SK-N-SH (cell line): Measurements from ENCODE around the gene ECI1. TPM values are rescaled to one million over a fixed set of nuclear protein-coding genes. Genes with fewer than 3 reads are reported as not detected.

Experiments
- CTCF ChIA-PET: fragments of 300-600, 350-600 bp; formaldehyde crosslinking; extraction: SDS; loops from one replicate; lab custom pipeline; 2021; lab: Yijun Ruan, JAX
- POLR2A ChIA-PET: fragments of 350-600 bp; sonication (Branson Sonifier 250); formaldehyde crosslinking; extraction: SDS; loops from one replicate; lab custom pipeline; 2020; ENCODE audit warnings: antibody characterized with exemption, inconsistent platforms; lab: Yijun Ruan, JAX
- DNase-seq: peaks from one replicate; pipeline ENCODE4 v3.0.0; 2012
- H2AFZ ChIP-seq: fragments of 200-600 bp; sonication (generic); 2 replicates; pipeline ENCODE4 v1.8.1; 2016; ENCODE audit warnings: antibody characterized with exemption, mild to moderate bottlenecking, low read depth
- H3F3A ChIP-seq: fragments of 200-600 bp; sonication (generic); replicated peaks from 2 replicates; pipeline ENCODE3; 2016; ENCODE audit warnings: antibody characterized with exemption, mild to moderate bottlenecking; ENCODE audit not compliant: insufficient read depth
- H3K27ac ChIP-seq, 2 experiments: fragments of 200-500 bp in 1 of 2; fragments of 200-600 bp in 1 of 2; sonication (Bioruptor generic) in 1 of 2; sonication (generic), shearing (Covaris generic) in 1 of 2; 2 replicates each; pipeline versions ENCODE4 v1.5.1 to v1.6.1; 2014 to 2016; ENCODE audit warnings: low read depth in 2 of 2, inconsistent platforms in 1 of 2, low read length in 1 of 2, mild to moderate bottlenecking in 1 of 2, mixed read lengths in 1 of 2
- H3K27me3 ChIP-seq: fragments of 200-600 bp; sonication (generic), shearing (Covaris generic); 2 replicates; pipeline ENCODE4 v1.6.1; 2016; ENCODE audit warnings: mixed run types; ENCODE audit not compliant: insufficient read depth
- H3K36me3 ChIP-seq, 2 experiments: fragments of 200-500 bp in 1 of 2; fragments of 200-600 bp in 1 of 2; sonication (Bioruptor generic) in 1 of 2; sonication (generic) in 1 of 2; replicated peaks in 1 of 2; 2 replicates each; pipeline versions ENCODE3 to v1.5.1; 2014 to 2016; ENCODE audit warnings: low read length in 1 of 2, mild to moderate bottlenecking in 1 of 2; ENCODE audit not compliant: insufficient read depth in 2 of 2, control insufficient read depth in 1 of 2
- H3K4me1 ChIP-seq, 2 experiments: fragments of 200-500 bp in 1 of 2; fragments of 200-600 bp in 1 of 2; sonication (Bioruptor generic) in 1 of 2; sonication (generic), shearing (Covaris generic) in 1 of 2; 2 replicates each; pipeline versions ENCODE4 v1.5.1 to v1.6.1; 2014 to 2016; ENCODE audit warnings: low read depth in 1 of 2, low read length in 1 of 2, mixed run types in 1 of 2; ENCODE audit not compliant: insufficient read depth in 2 of 2, control insufficient read depth in 1 of 2
- H3K4me2 ChIP-seq: fragments of 200-600 bp; sonication (generic), shearing (Covaris generic); 2 replicates; pipeline ENCODE4 v1.6.1; 2017; ENCODE audit warnings: mixed run types
- H3K4me3 ChIP-seq, 2 experiments: fragments of 200-500 bp in 1 of 2; fragments of 200-600 bp in 1 of 2; sonication (Bioruptor generic) in 1 of 2; sonication (generic), shearing (Covaris generic) in 1 of 2; 2 replicates each; pipeline versions ENCODE4 v1.5.1 to v1.8.1; 2014 to 2016; ENCODE audit warnings: low read depth in 2 of 2, inconsistent platforms in 1 of 2, low read length in 1 of 2, mild to moderate bottlenecking in 1 of 2, mixed read lengths in 1 of 2, moderate library complexity in 1 of 2
- H3K79me2 ChIP-seq: fragments of 200-600 bp; sonication (generic); 2 replicates; pipeline ENCODE4 v1.8.1; 2017; ENCODE audit warnings: mild to moderate bottlenecking; ENCODE audit not compliant: insufficient read depth
- H3K9ac ChIP-seq: fragments of 200-600 bp; sonication (generic); 2 replicates; pipeline ENCODE4 v1.6.1; 2017; ENCODE audit warnings: mixed run types
- H3K9me2 ChIP-seq: fragments of 200-600 bp; sonication (generic); 2 replicates; pipeline ENCODE4 v1.6.1; 2017; ENCODE audit warnings: mixed run types
- H3K9me3 ChIP-seq: fragments of 200-600 bp; sonication (generic); 2 replicates; pipeline ENCODE4 v1.6.1; 2017; ENCODE audit warnings: mixed run types, mild to moderate bottlenecking, moderate library complexity
- H4K20me1 ChIP-seq: fragments of 200-600 bp; sonication (generic); 2 replicates; pipeline ENCODE4 v1.6.1; 2017; ENCODE audit warnings: mild to moderate bottlenecking, mixed run types; ENCODE audit not compliant: insufficient read depth
- CHD2 ChIP-seq: fragments of 150-350 bp; IDR thresholded peaks from 2 replicates; pipeline ENCODE4 v1.6.1; 2018; ENCODE audit warnings: low read length; ENCODE audit not compliant: partially characterized antibody
- ELF1 ChIP-seq: IDR thresholded peaks from 2 replicates; pipeline ENCODE4 v1.4.0; 2012
- FOSL2 ChIP-seq: IDR thresholded peaks from 2 replicates; pipeline ENCODE4 v1.4.0; 2012; ENCODE audit warnings: low read depth, mild to moderate bottlenecking, moderate library complexity, borderline replicate concordance
- FOXJ3 ChIP-seq: sonication (generic); formaldehyde crosslinking; IDR thresholded peaks from 2 replicates; pipeline ENCODE4 v1.5.1; 2020; ENCODE audit warnings: mild to moderate bottlenecking, missing genetic modification reagents
- JUND ChIP-seq: IDR thresholded peaks from 2 replicates; pipeline ENCODE4 v1.4.0; 2012
- NRF1 ChIP-seq: IDR thresholded peaks from 2 replicates; pipeline ENCODE4 v1.6.1; 2012; ENCODE audit warnings: low read depth, mild to moderate bottlenecking, low read length
- RAD21 ChIP-seq: IDR thresholded peaks from 2 replicates; pipeline ENCODE4 v1.6.1; 2012; ENCODE audit warnings: mild to moderate bottlenecking, low read length
- RCOR1 ChIP-seq: fragments of 150-350 bp; IDR thresholded peaks from 2 replicates; pipeline ENCODE4 v1.6.1; 2017; ENCODE audit warnings: antibody characterized with exemption, low read length
- RFX5 ChIP-seq: IDR thresholded peaks from 2 replicates; pipeline ENCODE4 v1.6.1; 2012; ENCODE audit warnings: mild to moderate bottlenecking, improper control_type of control experiment, low read length
- RXRA ChIP-seq: IDR thresholded peaks from 2 replicates; pipeline ENCODE4 v1.4.0; 2012; ENCODE audit warnings: low read depth, mild to moderate bottlenecking, borderline replicate concordance
- SIN3A ChIP-seq: IDR thresholded peaks from 2 replicates; pipeline ENCODE4 v1.6.1; 2012; ENCODE audit warnings: low read depth, mild to moderate bottlenecking, low read length, moderate library complexity, borderline replicate concordance
- SMC3 ChIP-seq: IDR thresholded peaks from 2 replicates; pipeline ENCODE4 v1.6.1; 2012; ENCODE audit warnings: low read depth, low read length, improper control_type of control experiment
- TEAD4 ChIP-seq: IDR thresholded peaks from 2 replicates; pipeline ENCODE4 v1.4.0; 2012; ENCODE audit warnings: mild to moderate bottlenecking, borderline replicate concordance; ENCODE audit not compliant: insufficient read depth
- USF2 ChIP-seq: fragments of 150-350 bp; IDR thresholded peaks from 2 replicates; pipeline ENCODE4 v1.6.1; 2017; ENCODE audit warnings: antibody characterized with exemption, low read length, low read depth, borderline replicate concordance
- YY1 ChIP-seq: IDR thresholded peaks from 2 replicates; pipeline ENCODE4 v1.4.0; 2012; ENCODE audit warnings: low read depth, mild to moderate bottlenecking
- WGBS: methylation state at CpG from one replicate; pipeline ENCODE4 v1.1.6; 2017; ENCODE audit warnings: low lambda C conversion rate; 5-methylcytosine and 5-hydroxymethylcytosine counted together
- polyA plus RNA-seq, 3 experiments: library from polyadenylated mRNA; depleted of rRNA; stranded (reverse); fragments of >200 nt; gene quantifications; 2 replicates each; pipeline ENCODE4 v1.2.3, GENCODE V29; 2012
- TF ChIP-seq, protein P1 (sequence below): fragments of 200-600 bp; sonication (generic); IDR thresholded peaks from 2 replicates; pipeline ENCODE4 v1.6.1; 2017; ENCODE audit warnings: antibody characterized with exemption, mild to moderate bottlenecking, moderate library complexity

Gene ECI1
- polyA plus RNA-seq, 1 of the 3 experiments (the other 2 are of a cell fraction), result 61.8 TPM

GRCh38 chr16:2194166-2194834 is 57.1 kb downstream of the ECI1 start:
- H3K79me2 ChIP-seq, result no peaks in the 10 kb centered on the region
- H3K27me3 ChIP-seq, result no peaks in the 10 kb centered on the region
- no peak overlapping the region for H3K27ac ChIP-seq
- no peak overlapping the region for H2AFZ ChIP-seq
- no peaks in the 10 kb centered on the region for H3K9me2 ChIP-seq
- DNase-seq, result no peak
- TF ChIP-seq SIN3A, result no peak
- no peak for TF ChIP-seq SMC3
- no peak for TF ChIP-seq FOXJ3 (CRISPR knock-in tag)
- TF ChIP-seq, all 33 proteins: peak for 0
- no peaks in the 10 kb centered on the region for H3F3A ChIP-seq
- H3K4me3 ChIP-seq, result no peak overlapping the region
- peaks cover 0 to 18% of the 10 kb centered on the region in 2 experiments; a peak in 1 of 4 replicates for H3K4me1 ChIP-seq
- CTCF ChIA-PET, result interaction anchor here (0.6 to 3.6 kb wide), 22 partner anchors 10 to 307 kb away, joined by 3 to 33 read pairs (median 4); partner anchors contain the start of genes ABCA3, BRICD5, CCNF and ECI1
- no peak overlapping the region for H3K4me2 ChIP-seq
- WGBS, result 69% methylated on average over 6 of the region's 16 CpGs
- no peaks in the 10 kb centered on the region for H4K20me1 ChIP-seq
- no peaks in the 10 kb centered on the region for H3K9me3 ChIP-seq
- no peak overlapping the region for H3K9ac ChIP-seq
- H3K36me3 ChIP-seq, result no peaks in the 10 kb centered on the region
- POLR2A ChIA-PET, result interaction anchor here (0.8 to 3.3 kb wide), 5 partner anchors 11 to 57 kb away, joined by 3 to 18 read pairs (median 5); partner anchors contain the start of genes ECI1 and TRAF7

- no peaks in the 10 kb centered on the region for H3K9me3 ChIP-seq
- DNase-seq, result no peak
- no peaks in the 10 kb centered on the region for H3K9me2 ChIP-seq
- no peak overlapping the region for H3K27ac ChIP-seq
- peaks cover 0 to 16% of the 10 kb centered on the region in 2 experiments; a peak in 1 of 4 replicates for H3K4me1 ChIP-seq
- no peak overlapping the region for H3K4me3 ChIP-seq
- ChIA-PET CTCF (no interaction called here), POLR2A (no interaction called here)
- no peaks in the 10 kb centered on the region for H3F3A ChIP-seq
- H3K4me2 ChIP-seq, result no peak overlapping the region
- no peaks in the 10 kb centered on the region for H3K27me3 ChIP-seq
- H4K20me1 ChIP-seq, result no peaks in the 10 kb centered on the region
- WGBS, result 74% methylated on average over 3 of the region's 11 CpGs
- H2AFZ ChIP-seq, result no peak overlapping the region
- TF ChIP-seq FOSL2, result no peak
- H3K79me2 ChIP-seq, result no peaks in the 10 kb centered on the region
- H3K36me3 ChIP-seq, result no peaks in the 10 kb centered on the region
- no peak overlapping the region for H3K9ac ChIP-seq
Measured at GRCh38 chr16:2191446-2191706, 60.0 kb downstream of the ECI1 start.

DNA sequence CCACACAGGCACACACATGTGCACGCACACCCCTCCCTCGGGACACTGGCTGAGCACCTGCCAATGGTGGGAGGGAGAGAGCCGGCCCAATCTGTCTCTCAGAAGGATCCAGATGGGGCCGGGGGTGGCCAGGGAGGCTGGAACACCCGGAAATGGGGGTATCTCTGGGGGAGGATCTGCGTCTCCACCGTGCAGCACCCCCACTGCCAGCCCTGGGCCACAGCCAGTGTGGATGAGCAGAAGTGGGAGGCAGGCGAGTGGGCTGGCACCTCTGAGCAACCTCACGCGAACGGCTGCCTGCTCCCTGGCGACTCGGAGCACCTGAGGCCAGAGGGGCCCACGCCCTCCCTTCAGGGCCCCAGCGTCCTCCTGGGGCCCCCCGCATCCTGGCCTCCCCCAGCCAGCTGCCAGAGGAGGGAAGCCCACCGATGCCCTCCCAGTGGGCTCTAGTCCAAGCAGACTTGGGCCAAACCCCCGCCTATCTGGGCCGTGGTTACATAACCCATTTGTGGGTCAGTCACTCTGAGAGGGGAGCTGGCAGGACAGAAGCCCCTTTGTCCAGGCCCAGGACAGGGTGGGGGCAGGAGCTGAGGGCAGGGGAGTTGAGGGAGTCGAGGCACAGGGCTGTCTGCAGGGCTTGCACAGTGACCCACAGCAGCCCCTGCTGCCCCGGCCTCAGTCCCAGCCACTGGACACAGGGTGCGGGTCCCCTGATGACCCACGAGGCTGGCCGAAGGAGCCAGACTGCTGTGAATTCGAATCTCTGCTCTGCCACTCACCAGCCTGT is 60.5 kb downstream of the ECI1 start:
- Histone ChIP-seq H3K27me3 (no peaks in the 10 kb centered on the region), H3K4me2 (no peak overlapping the region), H3K79me2 (no peaks in the 10 kb centered on the region), H4K20me1 (no peaks in the 10 kb centered on the region), H3K9me3 (no peaks in the 10 kb centered on the region), H3K36me3 (no peaks in the 10 kb centered on the region), H3K4me1 (peaks cover 0 to 16% of the 10 kb centered on the region in 2 experiments; a peak in 1 of 4 replicates), H3K27ac (no peak overlapping the region), H3K9ac (no peak overlapping the region), H3K9me2 (no peaks in the 10 kb centered on the region), H3F3A (no peaks in the 10 kb centered on the region), H2AFZ (no peak overlapping the region), H3K4me3 (no peak overlapping the region)
- DNase-seq, result no peak
- 63% methylated on average over 7 of the region's 25 CpGs for WGBS
- POLR2A ChIA-PET, result interaction anchor here (0.6 to 1.0 kb wide), 2 partner anchors 56 to 229 kb away, joined by 3 read pairs; no protein-coding TSS in a partner anchor
- CTCF ChIA-PET, result interaction anchor here (0.6 kb wide), 1 partner anchor 61 kb away, joined by 3 read pairs; the partner anchor contains the start of gene ECI1
- TF ChIP-seq RCOR1, result no peak
- no peak for TF ChIP-seq CHD2
- no peak for TF ChIP-seq RAD21
- no peak for TF ChIP-seq SMC3
- TF ChIP-seq USF2, result no peak
- no peak for TF ChIP-seq NRF1
- no peak for TF ChIP-seq YY1
- no peak for TF ChIP-seq ELF1
- no peak for TF ChIP-seq RXRA
- TF ChIP-seq FOXJ3 (CRISPR knock-in tag), result no peak
- no peak for TF ChIP-seq SIN3A
- no peak for TF ChIP-seq RFX5
- TF ChIP-seq, protein P1, sequence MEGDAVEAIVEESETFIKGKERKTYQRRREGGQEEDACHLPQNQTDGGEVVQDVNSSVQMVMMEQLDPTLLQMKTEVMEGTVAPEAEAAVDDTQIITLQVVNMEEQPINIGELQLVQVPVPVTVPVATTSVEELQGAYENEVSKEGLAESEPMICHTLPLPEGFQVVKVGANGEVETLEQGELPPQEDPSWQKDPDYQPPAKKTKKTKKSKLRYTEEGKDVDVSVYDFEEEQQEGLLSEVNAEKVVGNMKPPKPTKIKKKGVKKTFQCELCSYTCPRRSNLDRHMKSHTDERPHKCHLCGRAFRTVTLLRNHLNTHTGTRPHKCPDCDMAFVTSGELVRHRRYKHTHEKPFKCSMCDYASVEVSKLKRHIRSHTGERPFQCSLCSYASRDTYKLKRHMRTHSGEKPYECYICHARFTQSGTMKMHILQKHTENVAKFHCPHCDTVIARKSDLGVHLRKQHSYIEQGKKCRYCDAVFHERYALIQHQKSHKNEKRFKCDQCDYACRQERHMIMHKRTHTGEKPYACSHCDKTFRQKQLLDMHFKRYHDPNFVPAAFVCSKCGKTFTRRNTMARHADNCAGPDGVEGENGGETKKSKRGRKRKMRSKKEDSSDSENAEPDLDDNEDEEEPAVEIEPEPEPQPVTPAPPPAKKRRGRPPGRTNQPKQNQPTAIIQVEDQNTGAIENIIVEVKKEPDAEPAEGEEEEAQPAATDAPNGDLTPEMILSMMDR, result no peak
- TF ChIP-seq JUND, result no peak
- no peak for TF ChIP-seq TEAD4
